ENCODE measurements around the gene FAM124B.

Gene FAM124B

GRCh38 chr2:224381521-224382279, 20.2 kb downstream of the FAM124B start:
- no peak for DNase-seq (ENCODE audit: low read depth)

- no peak for DNase-seq (ENCODE audit: low read depth)
These were observed 21.9 kb downstream of the FAM124B start for GRCh38 chr2:224379986-224380385.

DNA sequence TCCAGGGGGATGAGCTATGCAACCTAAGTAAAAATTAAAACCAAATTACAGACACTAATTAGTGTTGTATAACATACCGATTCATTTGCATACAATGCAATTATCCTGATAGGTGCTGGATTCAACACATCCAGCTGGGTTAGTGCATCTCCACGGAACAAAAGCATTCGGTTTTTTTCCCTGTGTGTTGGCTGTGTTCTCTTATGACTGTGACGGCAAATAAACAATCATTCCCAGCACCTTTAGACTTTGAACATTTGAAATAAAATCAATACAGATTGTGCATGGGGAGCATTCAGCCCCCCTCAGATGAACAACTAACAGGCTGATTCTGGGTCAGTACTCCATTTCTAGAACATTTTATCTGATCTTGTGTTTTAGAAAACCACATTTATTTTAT, 22.7 kb downstream of the FAM124B start:
- DNase-seq (ENCODE audit: low read depth), result no peak

DNA sequence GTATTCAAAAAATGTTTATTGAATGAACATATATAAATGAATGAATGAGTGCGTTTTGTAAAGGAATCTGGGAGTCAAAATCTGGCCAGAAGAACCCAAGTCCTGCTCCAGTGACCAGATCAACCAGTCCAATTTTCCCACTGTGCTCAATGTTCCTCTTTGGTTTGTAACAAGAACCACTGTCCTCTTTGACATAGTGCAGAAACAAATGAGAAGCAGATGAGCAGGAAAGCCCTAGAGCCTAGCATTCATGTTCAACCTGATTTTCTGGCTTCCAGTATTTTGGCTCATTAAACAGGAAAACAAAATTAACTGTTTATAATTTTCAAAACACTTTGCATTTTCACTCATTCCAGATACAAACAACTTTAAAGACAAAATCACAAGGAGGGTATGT, 23.2 kb downstream of the FAM124B start:
- no peak for DNase-seq (ENCODE audit: low read depth)

DNA sequence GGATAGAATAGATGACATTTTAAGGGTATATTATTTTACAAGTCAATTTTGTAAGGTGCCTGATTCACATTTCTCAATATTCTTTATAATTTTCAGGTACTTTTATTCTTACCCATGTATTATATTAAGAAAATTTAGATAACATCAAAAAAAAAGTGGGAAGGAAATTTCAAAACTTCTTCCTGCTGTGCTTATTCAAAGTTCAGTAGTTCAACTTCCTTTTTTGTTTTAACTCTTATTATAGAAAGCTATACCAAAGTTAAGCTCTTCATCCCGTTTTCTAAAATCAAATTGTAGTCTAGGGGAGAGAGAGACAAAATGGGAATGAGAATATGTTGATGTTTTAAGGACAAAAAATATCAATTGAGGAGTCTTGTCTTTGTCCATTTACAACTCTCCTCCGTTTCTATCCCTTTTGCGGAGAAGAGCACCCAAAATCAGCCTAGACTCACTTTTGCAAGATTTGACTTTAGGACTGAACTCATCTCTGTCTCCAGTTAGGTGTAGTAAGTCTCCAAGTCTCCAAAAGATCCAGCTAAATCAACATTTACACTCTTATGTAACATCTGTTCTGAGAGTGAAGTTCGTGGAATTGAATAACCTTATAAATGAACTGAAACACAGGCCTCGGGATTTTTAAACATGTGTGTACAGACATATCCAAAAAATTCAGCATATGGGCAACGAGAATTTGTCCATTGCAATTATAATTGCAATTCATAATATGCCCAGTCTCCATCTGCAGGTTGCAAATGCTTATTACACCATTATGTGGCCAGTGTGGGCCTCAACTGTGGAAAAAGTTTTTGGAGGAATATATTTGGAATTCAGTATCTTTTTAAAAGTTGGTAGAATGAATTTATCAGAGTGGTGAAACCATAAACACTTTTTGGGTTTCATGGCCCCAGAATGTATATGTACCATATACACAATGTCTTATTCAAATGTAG, 23.9 kb downstream of the FAM124B start:
- no peak for DNase-seq (ENCODE audit: low read depth)

- DNase-seq (ENCODE audit: low read depth), result no peak
These were observed 29.3 kb downstream of the FAM124B start for GRCh38 chr2:224372641-224373040.

DNA sequence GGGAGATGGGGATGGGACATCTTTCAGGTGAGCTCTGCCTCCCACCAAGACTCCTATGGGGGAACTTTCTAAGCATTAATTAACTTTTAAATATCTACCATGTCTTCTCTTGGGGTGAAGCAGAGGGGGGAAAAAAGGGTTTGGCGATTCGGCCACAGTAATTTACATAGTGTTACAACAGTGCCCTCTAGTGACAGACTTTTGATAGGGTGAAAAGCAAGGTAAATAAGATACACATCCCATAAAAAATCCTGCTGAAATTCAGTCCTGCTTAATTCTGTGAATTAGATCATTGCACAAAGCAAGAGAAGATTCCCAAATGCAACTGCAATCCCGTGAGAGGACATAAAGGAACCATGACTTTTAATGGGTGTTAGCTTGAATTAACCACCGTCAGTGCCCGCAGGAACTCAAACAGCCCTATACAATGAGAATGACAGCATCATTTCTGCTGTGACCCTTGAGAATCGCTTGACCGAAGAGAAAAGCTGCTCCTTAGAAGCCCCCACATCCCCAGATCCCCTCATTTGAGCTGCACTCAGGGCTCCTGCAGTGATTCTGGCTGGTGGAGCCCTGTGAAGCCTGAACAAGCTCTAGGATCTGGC, 32.8 kb downstream of the FAM124B start:
- DNase-seq (ENCODE audit: low read depth), result peak; percentile 8

GRCh38 chr2:224366267-224366844, 35.6 kb downstream of the FAM124B start:
- no peak for DNase-seq (ENCODE audit: low read depth)

DNA sequence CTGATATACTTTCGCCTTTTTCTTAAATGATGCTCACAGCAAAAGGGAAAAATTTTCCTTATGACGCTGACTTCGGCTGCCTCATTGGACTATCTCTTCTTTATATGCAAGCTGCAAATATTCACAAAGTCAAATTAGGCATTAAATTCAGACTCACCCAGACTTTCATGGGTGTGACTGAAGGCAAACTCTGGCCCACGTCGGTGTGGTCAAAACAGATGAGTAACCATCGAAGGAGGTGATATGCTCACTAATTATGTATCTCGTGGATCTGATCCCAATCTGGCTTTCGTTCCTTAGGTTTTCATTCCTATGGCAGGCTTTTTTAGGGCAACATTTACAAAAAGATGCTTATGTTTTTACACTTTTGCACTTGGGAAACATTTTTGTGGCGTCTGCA, 36.6 kb downstream of the FAM124B start:
- DNase-seq (ENCODE audit: low read depth), result no peak

DNA sequence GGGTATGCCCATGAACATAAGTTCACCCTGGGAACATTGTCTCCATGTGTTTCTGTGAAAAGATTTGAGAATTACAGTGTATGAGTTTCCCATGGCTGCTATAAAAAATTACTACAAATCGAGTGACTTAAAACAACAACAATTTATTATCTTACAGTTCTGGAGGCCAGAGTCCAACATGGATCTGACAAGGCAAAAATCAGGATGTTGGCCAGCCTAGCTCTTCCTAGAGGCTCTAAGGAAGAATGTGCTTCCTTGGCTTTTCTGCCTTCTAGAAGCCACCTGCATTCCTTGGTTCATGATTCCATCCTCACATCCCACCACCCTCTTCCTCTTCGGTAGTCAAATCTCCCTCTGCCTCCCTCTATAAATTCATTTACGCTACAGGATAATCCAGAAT, 38.6 kb downstream of the FAM124B start:
- no peak for DNase-seq (ENCODE audit: low read depth)

- no peak for DNase-seq (ENCODE audit: low read depth)
These were observed 39.8 kb downstream of the FAM124B start for GRCh38 chr2:224362094-224362493.

DNA sequence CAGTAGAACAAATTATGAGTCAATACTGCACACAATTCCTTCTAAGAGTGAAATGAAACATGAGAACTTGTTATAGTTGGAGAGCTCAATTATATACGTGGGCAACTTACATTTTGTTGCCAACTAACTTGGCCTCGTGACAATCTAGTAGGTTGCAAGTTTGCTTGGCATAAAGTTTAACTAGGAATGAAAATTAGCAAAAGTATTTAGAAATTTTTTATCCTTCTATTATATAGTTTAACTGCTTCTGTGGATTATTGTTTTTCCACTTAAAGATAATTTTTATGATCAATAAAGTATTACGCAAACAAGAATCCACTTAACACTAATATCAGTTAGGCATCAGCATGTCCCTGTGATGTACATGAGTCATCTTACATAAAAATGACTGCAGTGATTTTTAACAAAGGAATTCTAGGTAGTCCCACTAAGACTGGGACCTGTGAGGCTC, 41.1 kb downstream of the FAM124B start:
- no peak for DNase-seq (ENCODE audit: low read depth)

GRCh38 chr2:224359569-224359968, 42.3 kb downstream of the FAM124B start:
- no peak for DNase-seq (ENCODE audit: low read depth)

GRCh38 chr2:224357098-224357901, 44.6 kb downstream of the FAM124B start:
- no peak for DNase-seq (ENCODE audit: low read depth)

GRCh38 chr2:224354632-224355211, 47.2 kb downstream of the FAM124B start:
- no peak for DNase-seq (ENCODE audit: low read depth)

GRCh38 chr2:224350703-224351102, 51.2 kb downstream of the FAM124B start:
- DNase-seq (ENCODE audit: low read depth), result no peak

DNA sequence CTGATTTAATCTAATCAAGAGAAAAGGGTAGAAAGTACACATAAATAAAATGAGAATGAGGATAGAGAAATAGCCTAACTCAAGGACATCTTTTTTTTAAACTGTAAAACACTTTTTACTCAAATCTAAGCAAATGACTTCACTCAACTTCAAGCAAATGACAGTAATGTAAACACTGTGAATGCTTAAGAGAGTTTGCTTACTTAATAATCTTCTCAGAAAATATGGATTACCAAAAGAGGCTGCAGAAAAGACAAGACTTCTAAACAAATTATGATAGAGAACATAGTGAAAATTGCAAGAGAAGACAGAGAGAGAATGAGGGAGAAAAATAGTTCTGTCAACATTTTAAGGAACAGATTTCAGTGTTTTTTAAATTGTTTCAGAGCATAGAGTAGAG, 52.5 kb downstream of the FAM124B start:
- no peak for DNase-seq (ENCODE audit: low read depth)

- no peak for DNase-seq (ENCODE audit: low read depth)
These were observed 54.5 kb downstream of the FAM124B start for GRCh38 chr2:224347176-224348051.

GRCh38 chr2:224345492-224345891, 56.4 kb downstream of the FAM124B start:
- DNase-seq (ENCODE audit: low read depth), result no peak

DNA sequence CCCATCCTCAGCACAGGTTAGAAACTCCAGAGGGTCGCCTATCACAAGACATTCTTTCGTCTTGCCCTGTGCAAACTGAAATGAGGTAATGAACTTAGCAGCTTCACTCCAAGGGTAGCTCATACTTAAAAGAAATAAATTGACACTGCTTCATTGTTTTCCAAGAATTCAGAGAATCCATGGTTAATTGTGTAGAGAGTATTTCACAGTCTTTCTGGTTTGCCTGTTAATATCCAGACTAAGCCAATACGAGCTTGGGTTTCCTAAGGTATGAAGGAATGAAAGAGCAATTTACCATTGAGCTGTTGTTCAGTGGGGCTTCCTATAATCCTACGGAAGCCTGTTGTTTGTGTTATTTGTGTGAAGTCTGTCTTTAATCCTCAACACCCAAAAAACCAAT, 58.7 kb downstream of the FAM124B start:
- DNase-seq (ENCODE audit: low read depth), result no peak
